Right ventricle myocardium inferior (tissue), 1 donor: ENCODE data around the gene IZUMO1. TPM values are rescaled to one million over a fixed set of nuclear protein-coding genes. Genes with fewer than 3 reads are reported as not detected.
"Not testable (repeated sequence)": the region's sequence is repeated elsewhere in the genome, so short reads cannot be mapped to it uniquely, and the experiment has no call there.

Experiments used
- ATAC-seq: fragments of 200-7000 bp; cut with Tn5 transposase; one replicate; pipeline ENCODE4 v1.9.1; 2020; ENCODE audit warnings: mild to moderate bottlenecking, moderate library complexity
- DNase-seq: peaks from one replicate; pipeline ENCODE4 v3.0.0; 2021; ENCODE audit errors: missing footprints
- intact Hi-C: fragments of 100-400 bp; cut with DNase I; formaldehyde crosslinking; loops from one replicate; pipeline ENCODE4 v1.11.0; 2022
- total RNA-seq: library from RNA; stranded (reverse); fragmentation: NEBNext Ultra II Directional; extraction: Animal tissue kit (Norgen Biotek cat#: 25700); gene quantifications from one replicate; pipeline ENCODE4 v1.2.1, GENCODE V29; 2021
- donor health status: DM: no; HTN: yes; CAD: no; lungs with severe emphysema.

IZUMO1 gene
- total RNA-seq, 1 donor from 2014 or later: 0.49 TPM

DNA sequence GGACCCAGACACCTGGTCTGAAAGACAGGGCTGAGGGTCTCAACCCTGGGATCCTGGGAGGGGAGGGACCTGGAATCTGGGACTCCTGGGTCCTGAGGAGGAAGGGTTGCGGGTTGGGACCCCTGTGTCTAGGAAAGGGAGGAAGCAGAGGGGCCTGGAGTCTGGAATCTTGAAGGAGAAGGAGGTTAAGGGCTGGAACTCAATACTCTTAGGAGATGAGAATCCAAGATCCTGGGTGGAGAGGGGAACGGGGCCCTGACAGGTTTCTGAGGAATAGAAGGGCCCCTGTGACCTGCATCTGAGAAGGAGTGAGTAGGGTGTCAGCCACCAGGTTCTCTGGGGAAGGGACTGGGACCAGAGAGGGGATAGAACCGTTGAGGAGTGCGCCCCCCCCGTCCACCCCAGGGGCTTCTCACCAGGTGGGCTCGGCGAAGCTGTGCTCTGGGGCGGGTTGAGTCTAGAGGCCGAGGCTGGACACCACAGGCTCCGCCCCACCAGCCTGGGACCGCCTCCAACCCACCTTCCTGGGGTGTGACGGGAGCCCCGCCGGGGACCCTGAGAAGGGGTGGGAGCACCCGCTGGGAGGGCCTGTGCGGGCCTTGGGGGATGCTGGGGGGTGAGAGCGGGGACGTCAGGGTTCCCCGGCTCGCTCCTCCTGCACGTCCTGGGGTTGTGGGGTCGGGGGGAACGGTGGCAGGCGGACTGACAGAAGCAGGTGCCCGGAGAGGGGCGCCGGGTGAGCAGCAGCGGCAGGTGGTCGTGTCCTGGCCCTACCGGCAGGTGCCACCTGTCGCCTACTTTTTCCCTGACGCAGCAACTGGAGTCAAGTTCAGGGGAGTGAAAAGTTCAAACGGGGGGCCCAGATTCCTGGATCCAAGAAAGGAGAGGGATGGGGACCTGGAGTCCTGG lies 27.2 kb downstream of the IZUMO1 start, which contains the start of gene MAMSTR:
TSS of gene MAMSTR (minus strand) at position 463 of the 909 bp plus-strand sequence. CDS start 694 bp downstream, outside the sequence.
- ATAC-seq (no peak), DNase-seq (no peak)
- intact Hi-C loops: no loop called here

GRCh38 chr19:48718711-48719231 lies 27.9 kb downstream of the IZUMO1 start:
- intact Hi-C loops: no loop called here
- ATAC-seq (no peak), DNase-seq (no peak)

GRCh38 chr19:48718106-48718505 lies 28.6 kb downstream of the IZUMO1 start:
- ATAC-seq, DNase-seq, intact Hi-C loops: not testable (repeated sequence)

DNA sequence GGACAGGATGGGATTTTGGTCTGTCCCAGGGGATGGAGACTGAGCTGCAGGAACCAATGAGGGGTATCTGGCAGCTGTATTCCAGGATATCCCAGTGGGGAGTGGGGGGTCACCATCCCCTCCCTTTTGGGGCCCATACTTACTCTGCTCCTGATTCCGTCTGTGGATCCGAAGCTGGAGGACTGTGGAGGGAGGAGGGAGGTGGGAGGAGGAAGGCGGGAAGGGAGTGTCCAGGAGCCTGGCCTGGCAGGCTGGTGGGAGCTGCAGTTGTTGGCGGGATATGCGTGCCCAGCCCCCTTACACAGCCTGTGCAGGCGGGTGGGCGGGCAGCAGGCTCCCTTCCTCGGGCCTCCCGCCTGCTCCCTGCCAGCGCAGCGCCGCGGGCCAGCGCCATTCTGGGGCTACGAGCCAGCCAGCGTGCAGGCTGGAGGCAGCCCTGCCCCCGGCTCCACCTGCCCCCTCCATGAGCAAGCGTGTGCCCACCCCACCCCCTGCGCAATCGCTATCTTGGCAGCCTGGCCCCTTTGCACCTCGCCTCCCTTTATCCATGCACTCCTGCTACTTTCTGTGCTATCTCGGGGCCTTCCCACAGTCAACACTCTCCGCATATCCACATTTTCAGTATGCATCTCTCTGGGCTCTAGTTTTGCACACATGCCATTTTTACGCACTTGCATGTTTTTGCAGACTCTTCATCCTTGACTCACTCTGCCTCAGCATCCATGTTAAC lies 30.0 kb downstream of the IZUMO1 start:
- intact Hi-C loops: no loop called here
- DNase-seq (peak; percentile 81), ATAC-seq (no peak)

DNA sequence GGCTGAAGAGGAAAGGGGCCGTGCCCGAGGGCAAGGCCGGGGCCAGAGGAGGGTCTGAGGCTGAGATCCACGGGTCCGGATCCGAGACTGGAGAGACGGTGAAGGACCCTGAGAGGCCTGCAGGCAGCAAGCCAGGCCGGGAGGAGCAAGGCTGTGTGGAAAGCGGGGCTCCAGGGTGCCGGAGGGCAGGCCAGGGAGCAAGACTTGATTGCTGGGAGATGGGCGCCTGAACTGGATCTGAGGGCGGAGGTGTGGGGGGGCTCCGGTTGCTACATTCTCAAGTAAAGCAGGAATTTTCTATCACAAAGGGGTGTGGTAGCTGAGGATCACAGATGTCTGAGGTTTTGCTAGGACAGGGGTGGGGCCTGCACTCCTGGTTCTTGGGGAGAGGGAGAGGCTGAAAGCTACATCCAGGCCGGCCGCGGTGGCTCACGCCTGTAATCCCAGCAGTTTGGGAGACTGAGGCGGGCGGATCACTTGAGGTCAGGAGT lies 31.0 kb downstream of the IZUMO1 start:
- intact Hi-C loops: no loop called here
- ATAC-seq (no peak), DNase-seq (peak; percentile 81)

DNA sequence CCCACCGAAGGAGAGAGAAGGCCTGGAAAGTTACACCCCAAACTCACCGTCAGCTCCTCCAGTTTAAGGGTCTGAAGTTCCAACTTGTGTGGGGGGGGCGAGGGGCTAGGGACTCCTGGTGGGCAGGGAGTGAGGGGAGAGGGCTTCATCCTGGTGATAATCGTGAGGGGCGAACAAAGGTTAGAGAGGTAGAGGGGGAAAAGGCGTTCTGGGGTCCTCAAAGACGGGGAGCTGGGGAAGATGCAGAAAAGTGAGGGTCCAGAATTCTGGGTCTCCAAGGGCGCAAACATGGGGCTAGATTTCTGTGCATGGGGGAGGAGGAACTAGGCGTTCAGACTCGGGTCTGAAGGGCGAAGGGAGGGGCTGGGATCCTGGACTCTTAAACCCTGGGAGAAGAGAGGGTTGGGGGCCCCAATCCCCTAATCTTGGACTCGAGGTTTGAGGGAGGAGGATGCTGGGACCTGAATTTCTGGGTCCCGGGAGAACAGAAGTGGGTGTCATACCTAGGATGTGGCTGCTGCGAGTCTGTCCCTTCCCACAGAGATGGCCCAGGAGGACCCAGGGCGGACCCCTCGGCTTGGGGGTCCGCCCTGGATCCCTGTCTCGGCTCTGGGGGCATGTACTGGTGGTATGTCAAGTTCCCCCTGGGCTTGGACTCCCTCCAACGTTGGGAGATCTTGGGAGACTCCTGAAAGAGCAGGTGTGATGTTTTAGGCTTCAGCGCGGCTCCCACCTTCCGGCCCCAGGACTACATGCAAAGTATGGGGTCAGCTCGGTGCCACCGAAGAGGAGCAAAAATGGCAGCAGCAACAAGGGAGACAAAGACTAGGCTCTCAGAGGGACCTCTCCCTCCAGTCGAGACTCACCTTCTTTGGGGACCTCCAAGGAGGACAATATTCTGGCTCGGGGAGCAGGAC lies 31.7 kb downstream of the IZUMO1 start:
- DNase-seq (peak; percentile 55), ATAC-seq (no peak)
- intact Hi-C loops: loop anchor here (1.0 to 5.0 kb wide), 2 partner anchors 23 to 78 kb away; partner anchors contain the start of gene DBP

- peak; percentile 92 for ATAC-seq
- intact Hi-C loops: loop anchor here (1.0 to 5.0 kb wide), 3 partner anchors 24 to 77 kb away; partner anchors contain the start of gene DBP
- peak; percentile 99 for DNase-seq
Observed at GRCh38 chr19:48713864-48714755, 32.6 kb downstream of the IZUMO1 start.

GRCh38 chr19:48713041-48713863 lies 33.5 kb downstream of the IZUMO1 start:
- ATAC-seq (no peak), DNase-seq (no peak)
- intact Hi-C loops: loop anchor here (2.0 to 5.0 kb wide), 2 partner anchors 38 to 76 kb away; partner anchors contain the start of gene DBP

GRCh38 chr19:48711106-48711662 lies 35.5 kb downstream of the IZUMO1 start:
- no peak for ATAC-seq
- intact Hi-C loops: loop anchor here (5.0 kb wide), 1 partner anchor 74 kb away; the partner anchor contains the start of gene DBP
- DNase-seq: peak; percentile 22

DNA sequence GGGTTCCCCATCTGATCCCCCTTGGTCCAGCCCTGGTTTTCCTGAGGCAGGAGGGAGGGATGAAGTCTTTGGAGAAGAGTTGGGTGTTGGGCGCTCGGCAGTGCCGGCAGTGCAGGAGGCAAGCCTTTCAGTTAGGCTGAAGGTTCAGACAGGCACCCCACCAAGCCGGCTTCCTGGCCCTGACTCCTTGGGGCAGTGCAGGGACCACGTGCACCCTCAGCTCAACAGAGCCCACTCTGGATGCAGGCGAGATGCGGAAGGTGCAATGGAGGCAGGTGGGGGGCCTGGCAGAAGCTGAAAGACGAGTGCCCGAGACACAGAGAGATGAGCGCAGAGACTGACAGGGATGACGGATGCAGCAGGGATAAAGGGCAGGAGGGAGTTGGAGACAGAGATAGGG lies 38.2 kb downstream of the IZUMO1 start:
- no peak for ATAC-seq
- peak; percentile 34 for DNase-seq
- intact Hi-C loops: no loop called here

GRCh38 chr19:48705431-48705830 lies 41.3 kb downstream of the IZUMO1 start:
- no peak for ATAC-seq
- intact Hi-C loops: no loop called here
- no peak for DNase-seq

DNA sequence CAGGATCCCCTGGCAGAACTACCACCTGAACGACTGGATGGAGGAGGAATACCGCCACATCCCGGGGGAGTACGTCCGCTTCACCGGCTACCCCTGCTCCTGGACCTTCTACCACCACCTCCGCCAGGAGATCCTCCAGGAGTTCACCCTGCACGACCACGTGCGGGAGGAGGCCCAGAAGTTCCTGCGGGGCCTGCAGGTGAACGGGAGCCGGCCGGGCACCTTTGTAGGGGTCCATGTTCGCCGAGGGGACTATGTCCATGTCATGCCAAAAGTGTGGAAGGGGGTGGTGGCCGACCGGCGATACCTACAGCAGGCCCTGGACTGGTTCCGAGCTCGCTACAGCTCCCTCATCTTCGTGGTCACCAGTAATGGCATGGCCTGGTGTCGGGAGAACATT lies 43.4 kb downstream of the IZUMO1 start:
- no peak for DNase-seq
- ATAC-seq: no peak
- intact Hi-C loops: no loop called here

DNA sequence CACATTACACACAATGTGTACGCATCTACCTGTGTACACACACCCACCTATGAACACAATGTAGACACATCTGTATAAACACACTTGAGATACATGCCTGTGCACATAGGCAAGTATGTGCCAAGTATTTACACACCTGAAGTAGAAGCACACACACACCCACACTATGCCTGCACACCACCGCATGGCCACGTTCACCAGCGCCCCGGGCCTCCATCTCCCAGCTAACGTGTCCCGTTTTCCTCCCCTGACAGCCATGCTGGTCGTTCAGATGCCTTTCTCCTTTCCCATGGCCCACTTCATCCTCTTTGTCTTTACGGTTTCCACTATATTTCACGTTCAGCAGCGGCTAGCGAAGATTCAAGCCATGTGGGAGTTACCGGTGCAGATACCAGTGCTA lies 44.0 kb downstream of the IZUMO1 start:
- peak; percentile 13 for DNase-seq
- intact Hi-C loops: no loop called here
- no peak for ATAC-seq

DNA sequence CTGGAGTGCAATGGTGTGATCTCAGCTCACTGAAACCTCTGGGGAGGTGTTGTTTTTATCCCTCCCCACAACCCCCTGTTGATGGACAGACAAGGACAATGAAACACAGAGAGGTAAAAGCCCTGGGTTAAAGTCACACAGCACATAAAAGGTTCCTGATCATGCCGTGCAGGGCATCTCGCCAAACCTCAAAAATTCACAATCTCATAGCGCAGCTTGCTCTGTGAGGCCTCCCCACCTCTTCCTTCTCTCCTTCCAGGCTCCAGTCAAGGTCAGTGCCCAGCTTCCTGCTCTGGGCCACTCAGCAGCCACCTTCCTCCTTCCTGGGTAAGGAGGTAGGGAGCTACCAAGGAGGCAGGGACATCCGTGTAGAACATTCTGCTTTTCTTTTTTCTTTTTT lies 48.7 kb downstream of the IZUMO1 start:
- intact Hi-C loops: no loop called here
- DNase-seq: no peak
- no peak for ATAC-seq

GRCh38 chr19:48696353-48697010 lies 50.2 kb downstream of the IZUMO1 start:
- no peak for DNase-seq
- intact Hi-C loops: no loop called here
- ATAC-seq: no peak
